HG03139 (cell line): ENCODE results near the gene IQCN.
A peak's percentile ranks its signal among the peaks of the same experiment; 100 is the strongest.

Experiments
- ATAC-seq: cut with Tn5 transposase; IDR thresholded peaks from one replicate; pipeline ENCODE4 v1.9.1; 2021; ENCODE audit not compliant: unreplicated experiment

Gene IQCN

GRCh38 chr19:18274219-18274780 is at the start of gene IQCN:
IQCN (minus strand) TSS chr19:18274452; CDS start chr19:18269478, 4,974 bp downstream.
- no peak for ATAC-seq

- ATAC-seq = peak; percentile 90
Measured at GRCh38 chr19:18322759-18323460, 48.7 kb upstream of the IQCN start, which contains the start of gene LSM4. LSM4 (minus strand) TSS chr19:18323076; CDS start chr19:18323020, 56 bp downstream.

GRCh38 chr19:18322318-18322758 is 48.1 kb upstream of the IQCN start:
- ATAC-seq = no peak

GRCh38 chr19:18321734-18322102 is 47.5 kb upstream of the IQCN start:
- ATAC-seq = no peak

- no peak for ATAC-seq
Measured at GRCh38 chr19:18320865-18321733, 46.8 kb upstream of the IQCN start.

- no peak for ATAC-seq
Measured at GRCh38 chr19:18319591-18320135, 45.4 kb upstream of the IQCN start.

GRCh38 chr19:18317961-18318800 is 43.9 kb upstream of the IQCN start:
- no peak for ATAC-seq

GRCh38 chr19:18313398-18313797 is 39.1 kb upstream of the IQCN start:
- no peak for ATAC-seq

- no peak for ATAC-seq
Measured at GRCh38 chr19:18312092-18312534, 37.9 kb upstream of the IQCN start.

GRCh38 chr19:18311502-18312091 is 37.3 kb upstream of the IQCN start:
- ATAC-seq = no peak

- ATAC-seq = no peak
Measured at GRCh38 chr19:18310966-18311365, 36.7 kb upstream of the IQCN start.

GRCh38 chr19:18310118-18310909 is 36.1 kb upstream of the IQCN start:
- no peak for ATAC-seq

- no peak for ATAC-seq
Measured at GRCh38 chr19:18309525-18310064, 35.3 kb upstream of the IQCN start.

- ATAC-seq = no peak
Measured at GRCh38 chr19:18308948-18309325, 34.7 kb upstream of the IQCN start.

- ATAC-seq = no peak
Measured at GRCh38 chr19:18308051-18308947, 34.0 kb upstream of the IQCN start.

GRCh38 chr19:18307271-18307681 is 33.0 kb upstream of the IQCN start:
- no peak for ATAC-seq

- no peak for ATAC-seq
Measured at GRCh38 chr19:18306888-18307260, 32.6 kb upstream of the IQCN start.
